ENCODE data around the gene CBX4. TPM values are rescaled to one million over a fixed set of nuclear protein-coding genes. Genes with fewer than 3 reads are reported as not detected.
A peak's percentile ranks its signal among the peaks of the same experiment; 100 is the strongest.

Gene CBX4
- total and polyA plus RNA-seq, 4 donors, result 16.2 to 46.8 (median 30.6) TPM

DNA sequence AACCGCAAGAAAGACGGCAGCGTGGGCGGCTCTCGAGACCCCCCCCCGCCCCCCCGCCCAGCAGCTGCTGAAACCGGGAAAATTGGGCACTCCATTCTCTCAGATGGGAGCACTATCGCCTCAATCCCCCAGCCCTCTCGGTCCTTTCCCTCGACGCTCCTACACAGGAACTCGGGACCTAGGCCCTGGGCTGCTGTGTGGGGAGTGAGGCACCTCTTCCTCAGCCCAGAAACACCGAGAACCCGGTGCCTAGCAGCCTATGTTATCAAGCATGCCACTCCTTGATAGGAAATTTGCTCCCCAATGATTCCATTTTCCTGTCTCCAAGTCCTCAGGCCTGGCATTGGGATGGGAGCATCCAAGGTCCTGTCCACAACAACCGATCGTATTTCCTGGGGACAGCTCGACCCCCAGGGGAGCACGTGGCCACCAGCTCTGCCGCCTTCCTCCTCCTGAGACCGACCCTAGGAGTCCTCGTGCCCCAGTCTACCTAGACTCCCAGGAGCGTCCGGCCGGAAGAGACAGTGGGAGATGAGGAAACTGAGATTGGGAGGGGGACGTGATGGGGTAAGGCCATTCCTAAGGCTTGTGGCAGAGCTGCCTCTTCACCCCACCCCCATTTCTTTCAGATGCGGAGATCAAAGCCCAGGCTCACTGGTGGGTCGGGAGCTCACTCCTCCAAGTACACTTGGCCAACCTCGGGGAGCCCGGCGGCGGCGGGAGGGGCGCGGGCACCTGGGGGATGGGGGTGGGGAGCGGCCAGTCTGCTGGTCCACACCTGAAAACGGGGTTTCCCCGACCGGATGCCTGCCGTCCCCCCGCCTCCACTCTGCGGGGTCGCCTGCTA lies 24.9 kb downstream of the CBX4 start:
- H3K9me3 ChIP-seq (ENCODE audit: control insufficient read depth, insufficient read depth, low read length), result no peaks in the 10 kb centered on the region
- no peaks in the 10 kb centered on the region for H3K36me3 ChIP-seq (ENCODE audit: control insufficient read depth, insufficient read depth, low read length)
- H3K4me1 ChIP-seq (ENCODE audit: control insufficient read depth, insufficient read depth, low read length), result peaks cover 50% of the 10 kb centered on the region
- 18% methylated on average over 25 of the region's 43 CpGs for WGBS (ENCODE audit: insufficient coverage)
- no peak overlapping the region for H3K4me3 ChIP-seq (ENCODE audit: low read depth, low read length)
- H3K27me3 ChIP-seq (ENCODE audit: control insufficient read depth, insufficient read depth, low read length), result peaks cover 64% of the 10 kb centered on the region
- no peak overlapping the region for H3K27ac ChIP-seq (ENCODE audit: low read depth, low read length)
- DNase-seq (ENCODE audit: low read depth in 4 of 6, low spot score in 6 of 6), result peak in 2 of 6 donors; percentile 51 to 60

DNA sequence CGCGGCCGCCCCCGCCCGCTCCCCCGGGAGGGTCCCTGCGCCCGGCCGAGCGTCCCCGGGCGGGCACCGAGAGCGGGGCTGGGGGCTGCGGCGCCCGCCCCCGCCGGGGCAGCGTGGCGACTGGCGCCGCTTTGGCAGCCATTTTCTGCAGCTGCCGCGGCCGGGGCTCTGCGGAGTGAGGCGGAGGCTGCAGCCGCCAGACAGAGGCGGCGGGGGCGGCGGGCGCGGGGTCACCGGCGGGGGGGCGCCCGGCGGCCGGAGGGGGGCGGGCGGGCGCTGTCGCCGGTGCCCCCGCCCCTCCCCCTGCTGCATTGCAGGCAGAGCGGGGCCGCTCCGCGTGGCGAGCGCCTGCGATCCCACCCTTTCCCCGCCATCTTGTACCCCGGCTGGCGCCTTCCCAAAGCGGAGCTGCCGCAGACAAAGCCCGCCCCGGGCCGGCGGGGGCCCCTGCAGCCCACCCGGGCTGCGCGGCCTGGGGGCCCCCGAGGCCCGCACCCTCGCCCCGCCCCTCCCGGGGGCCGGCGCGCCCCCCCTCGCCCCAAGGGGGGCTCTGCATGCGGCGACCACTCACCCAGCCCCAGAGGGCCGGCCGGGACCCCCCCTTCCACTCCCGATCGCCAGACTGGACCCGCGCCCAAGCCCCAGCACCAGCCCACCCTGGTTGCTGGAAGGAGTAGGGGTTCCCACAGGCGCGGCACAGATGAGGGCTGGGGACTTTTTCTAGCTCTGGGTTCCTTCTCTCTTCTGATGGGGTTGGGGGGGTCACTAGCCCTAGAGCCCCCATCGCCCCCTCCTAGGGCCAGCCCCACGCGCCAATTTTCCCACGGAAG lies 25.7 kb downstream of the CBX4 start:
- peaks cover 72% of the 10 kb centered on the region for H3K27me3 ChIP-seq (ENCODE audit: control insufficient read depth, insufficient read depth, low read length)
- no peaks in the 10 kb centered on the region for H3K36me3 ChIP-seq (ENCODE audit: control insufficient read depth, insufficient read depth, low read length)
- peaks cover 56% of the 10 kb centered on the region for H3K4me1 ChIP-seq (ENCODE audit: control insufficient read depth, insufficient read depth, low read length)
- DNase-seq (ENCODE audit: low read depth in 4 of 6, low spot score in 6 of 6), result peak in 2 of 6 donors; percentile 84 to 85
- under 1% methylated on average over 76 of the region's 89 CpGs for WGBS (ENCODE audit: insufficient coverage)
- H3K27ac ChIP-seq (ENCODE audit: low read depth, low read length), result no peak overlapping the region
- no peak overlapping the region for H3K4me3 ChIP-seq (ENCODE audit: low read depth, low read length)
- H3K9me3 ChIP-seq (ENCODE audit: control insufficient read depth, insufficient read depth, low read length), result no peaks in the 10 kb centered on the region

DNA sequence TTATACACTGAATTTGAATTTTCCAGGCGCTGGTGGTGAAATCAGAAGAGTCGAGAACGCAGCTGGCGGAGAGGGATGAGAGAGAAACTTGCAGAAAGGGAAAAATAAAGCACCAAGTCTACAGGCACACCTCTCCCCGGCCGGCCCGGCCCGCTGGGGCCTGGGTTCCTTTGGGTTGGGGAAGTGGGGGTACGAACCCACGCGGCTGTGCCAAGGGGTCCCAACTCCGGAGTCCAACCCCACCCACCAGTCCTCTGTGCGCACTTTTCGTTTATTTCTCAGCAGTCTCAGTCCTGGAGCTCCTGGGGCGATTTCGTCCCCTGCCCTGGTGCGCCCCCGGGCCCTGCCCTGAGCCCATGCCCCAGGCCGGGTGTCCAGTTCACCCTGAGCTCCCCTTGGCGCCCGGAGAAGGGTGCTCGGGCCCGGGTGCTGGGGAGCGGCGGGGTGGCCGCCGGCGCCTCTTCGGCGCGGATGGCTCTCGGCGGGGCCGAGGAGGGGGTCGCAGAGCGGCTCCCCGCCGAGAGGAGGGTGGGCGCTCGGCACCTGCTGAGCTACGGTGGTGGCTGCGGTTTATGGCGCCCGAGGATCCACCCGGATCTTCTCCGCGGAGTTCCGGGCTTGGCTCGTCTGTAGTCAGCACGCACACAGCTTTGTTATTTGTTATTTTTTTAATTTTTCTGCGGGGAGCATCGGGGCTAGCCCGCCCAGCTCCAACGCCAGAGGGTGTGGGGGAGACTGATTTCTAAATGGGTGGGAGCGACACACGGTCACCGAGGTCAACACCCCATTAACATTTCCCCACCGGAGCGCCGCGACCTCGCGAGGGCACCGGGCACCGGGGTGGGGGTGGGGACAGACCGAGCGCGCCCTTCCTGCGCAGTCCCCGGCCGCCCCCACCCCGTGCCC lies 26.6 kb downstream of the CBX4 start:
- H3K36me3 ChIP-seq (ENCODE audit: control insufficient read depth, insufficient read depth, low read length), result no peaks in the 10 kb centered on the region
- peaks cover 81% of the 10 kb centered on the region for H3K27me3 ChIP-seq (ENCODE audit: control insufficient read depth, insufficient read depth, low read length)
- WGBS (ENCODE audit: insufficient coverage), result 6% methylated on average over 39 of the region's 72 CpGs
- DNase-seq (ENCODE audit: low read depth in 4 of 6, low spot score in 6 of 6), result peak in 2 of 6 donors; percentile 61 to 80
- no peaks in the 10 kb centered on the region for H3K9me3 ChIP-seq (ENCODE audit: control insufficient read depth, insufficient read depth, low read length)
- H3K4me1 ChIP-seq (ENCODE audit: control insufficient read depth, insufficient read depth, low read length), result peaks cover 56% of the 10 kb centered on the region
- H3K27ac ChIP-seq (ENCODE audit: low read depth, low read length), result peak overlapping the region; percentile 22
- H3K4me3 ChIP-seq (ENCODE audit: low read depth, low read length), result peak overlapping the region; percentile 29

DNA sequence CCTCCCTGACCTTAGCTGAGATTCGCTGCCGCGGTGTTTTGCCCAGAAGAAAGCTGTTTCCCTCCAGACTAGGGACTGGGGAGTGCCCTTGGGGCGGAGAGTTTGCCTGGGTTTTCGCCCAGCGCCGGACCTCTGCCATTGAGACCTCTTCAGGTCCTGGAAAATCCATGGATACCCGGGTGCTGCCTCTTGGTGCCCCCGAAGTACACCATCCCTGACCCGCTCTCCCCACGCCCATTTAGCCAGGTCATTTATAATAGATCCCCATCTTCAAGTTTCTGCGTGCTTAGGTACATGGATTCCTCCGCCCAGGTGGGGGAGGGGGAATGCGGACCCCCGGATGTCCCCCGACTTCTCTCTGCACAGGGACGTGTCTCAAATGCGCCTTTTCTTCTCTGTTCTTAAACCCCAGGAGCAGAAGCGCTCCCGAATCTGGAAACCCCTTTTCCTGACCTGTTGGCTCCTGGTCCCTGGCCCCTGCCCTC lies 27.3 kb downstream of the CBX4 start:
- Histone ChIP-seq H3K4me3 (ENCODE audit: low read depth, low read length) (peak overlapping the region; percentile 18), H3K36me3 (ENCODE audit: control insufficient read depth, insufficient read depth, low read length) (no peaks in the 10 kb centered on the region), H3K27ac (ENCODE audit: low read depth, low read length) (peak overlapping the region; percentile 22), H3K4me1 (ENCODE audit: control insufficient read depth, insufficient read depth, low read length) (peaks cover 56% of the 10 kb centered on the region), H3K9me3 (ENCODE audit: control insufficient read depth, insufficient read depth, low read length) (no peaks in the 10 kb centered on the region), H3K27me3 (ENCODE audit: control insufficient read depth, insufficient read depth, low read length) (peaks cover 85% of the 10 kb centered on the region)
- 10% methylated on average over 13 of the region's 20 CpGs for WGBS (ENCODE audit: insufficient coverage)
- peak in 2 of 6 donors; percentile 58 to 67 for DNase-seq (ENCODE audit: low read depth in 4 of 6, low spot score in 6 of 6)

DNA sequence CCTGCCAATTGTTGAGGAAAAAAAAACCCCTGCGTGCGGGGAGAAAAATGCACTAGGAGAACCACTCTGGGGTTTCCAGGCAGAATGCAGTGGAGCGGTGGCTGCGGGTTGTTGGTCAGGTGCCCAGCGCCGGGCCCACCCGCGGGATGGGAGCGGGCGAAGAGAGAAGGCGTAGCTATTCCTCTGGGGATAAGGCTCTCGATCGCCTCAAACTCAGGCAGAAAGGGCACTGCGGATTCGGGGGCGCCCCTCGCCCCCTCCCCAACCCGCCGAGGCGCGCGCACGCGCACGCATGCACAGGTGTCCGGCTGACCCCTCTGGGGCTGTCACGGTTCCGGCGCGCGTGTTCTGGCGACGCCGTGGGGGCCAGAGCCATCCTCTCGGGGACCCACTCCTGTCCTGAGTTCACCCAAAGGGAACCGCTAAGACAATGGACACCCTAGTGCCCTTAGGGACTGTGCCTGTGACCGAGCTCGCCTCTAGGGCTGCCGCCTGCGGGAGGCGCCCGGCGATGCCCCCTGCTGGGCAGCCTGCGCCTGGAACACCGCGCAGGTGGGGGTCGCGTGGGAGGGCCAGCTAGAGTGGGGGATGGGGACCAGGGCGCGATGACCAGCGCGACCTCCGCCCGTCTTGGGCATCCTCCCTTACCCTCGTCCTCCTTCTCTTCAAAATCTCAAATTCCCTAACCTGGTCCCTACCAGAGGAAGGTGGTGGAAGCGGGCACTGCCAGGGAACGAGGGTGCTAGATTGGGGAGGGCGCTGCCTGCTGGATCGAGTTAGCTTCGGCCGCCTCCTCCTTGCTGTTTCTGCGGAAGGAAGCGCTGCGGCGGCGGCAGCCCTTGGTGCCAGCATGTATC lies 28.0 kb downstream of the CBX4 start:
- H3K27ac ChIP-seq (ENCODE audit: low read depth, low read length), result no peak overlapping the region
- no peaks in the 10 kb centered on the region for H3K9me3 ChIP-seq (ENCODE audit: control insufficient read depth, insufficient read depth, low read length)
- under 1% methylated on average over 54 of the region's 66 CpGs for WGBS (ENCODE audit: insufficient coverage)
- H3K27me3 ChIP-seq (ENCODE audit: control insufficient read depth, insufficient read depth, low read length), result peaks cover 85% of the 10 kb centered on the region
- DNase-seq (ENCODE audit: low read depth in 4 of 6, low spot score in 6 of 6), result peak in 2 of 6 donors; percentile 79 to 87
- no peaks in the 10 kb centered on the region for H3K36me3 ChIP-seq (ENCODE audit: control insufficient read depth, insufficient read depth, low read length)
- H3K4me1 ChIP-seq (ENCODE audit: control insufficient read depth, insufficient read depth, low read length), result peaks cover 56% of the 10 kb centered on the region
- H3K4me3 ChIP-seq (ENCODE audit: low read depth, low read length), result peak overlapping the region; percentile 18

DNA sequence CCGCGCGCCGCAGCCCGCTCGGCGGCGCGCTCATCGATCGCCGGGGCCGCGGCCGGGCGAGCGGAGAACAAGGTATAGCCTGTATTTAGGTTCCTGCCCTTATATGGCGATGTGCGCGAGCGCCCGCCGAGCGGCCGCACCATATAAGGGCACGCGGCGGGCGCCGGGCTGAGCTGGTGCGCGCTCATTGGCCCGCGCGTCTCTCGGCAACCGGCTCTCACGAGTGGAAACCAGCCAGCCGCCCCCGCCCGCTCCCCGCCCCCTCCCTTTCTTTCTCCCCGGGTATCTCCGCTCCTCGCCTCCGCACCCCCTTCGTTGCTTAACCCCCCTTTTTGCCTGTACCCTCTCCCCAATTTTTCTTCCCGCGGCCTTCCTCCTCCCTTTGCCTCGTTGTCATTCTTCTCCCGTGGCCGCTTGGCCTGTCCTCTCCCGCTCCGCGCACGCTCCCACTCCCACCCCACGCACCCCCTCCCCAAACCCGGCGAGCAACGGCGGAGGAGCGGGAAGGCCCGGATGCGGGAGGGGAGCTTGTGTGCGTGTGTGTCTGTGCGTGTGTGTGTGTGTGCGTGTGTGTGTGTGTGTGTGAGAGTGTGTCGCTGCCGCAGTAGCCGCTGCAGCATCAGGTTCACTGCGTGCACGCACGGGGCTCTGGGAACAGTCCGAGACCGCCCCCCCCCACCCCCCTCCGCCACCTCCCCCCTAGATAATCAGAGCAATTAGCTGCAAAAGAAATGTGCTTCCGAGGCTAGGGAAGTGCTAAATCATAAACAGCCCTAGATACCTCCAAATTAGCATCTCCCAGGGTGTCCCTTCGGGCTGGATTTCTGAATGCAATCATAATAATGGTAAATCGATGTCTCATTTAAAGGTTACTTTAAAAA lies 28.9 kb downstream of the CBX4 start:
- peak overlapping the region; percentile 48 for H3K4me3 ChIP-seq (ENCODE audit: low read depth, low read length)
- whole genome bisulfite sequencing (ENCODE audit: insufficient coverage), result under 1% methylated on average over 48 of the region's 79 CpGs
- H3K4me1 ChIP-seq (ENCODE audit: control insufficient read depth, insufficient read depth, low read length), result peaks cover 53% of the 10 kb centered on the region
- DNase-seq (ENCODE audit: low read depth in 4 of 6, low spot score in 6 of 6), result peak in 4 of 6 donors; percentile 79 to 97 (median 88)
- no peaks in the 10 kb centered on the region for H3K9me3 ChIP-seq (ENCODE audit: control insufficient read depth, insufficient read depth, low read length)
- H3K36me3 ChIP-seq (ENCODE audit: control insufficient read depth, insufficient read depth, low read length), result no peaks in the 10 kb centered on the region
- peaks cover 86% of the 10 kb centered on the region for H3K27me3 ChIP-seq (ENCODE audit: control insufficient read depth, insufficient read depth, low read length)
- peak overlapping the region; percentile 57 for H3K27ac ChIP-seq (ENCODE audit: low read depth, low read length)

DNA sequence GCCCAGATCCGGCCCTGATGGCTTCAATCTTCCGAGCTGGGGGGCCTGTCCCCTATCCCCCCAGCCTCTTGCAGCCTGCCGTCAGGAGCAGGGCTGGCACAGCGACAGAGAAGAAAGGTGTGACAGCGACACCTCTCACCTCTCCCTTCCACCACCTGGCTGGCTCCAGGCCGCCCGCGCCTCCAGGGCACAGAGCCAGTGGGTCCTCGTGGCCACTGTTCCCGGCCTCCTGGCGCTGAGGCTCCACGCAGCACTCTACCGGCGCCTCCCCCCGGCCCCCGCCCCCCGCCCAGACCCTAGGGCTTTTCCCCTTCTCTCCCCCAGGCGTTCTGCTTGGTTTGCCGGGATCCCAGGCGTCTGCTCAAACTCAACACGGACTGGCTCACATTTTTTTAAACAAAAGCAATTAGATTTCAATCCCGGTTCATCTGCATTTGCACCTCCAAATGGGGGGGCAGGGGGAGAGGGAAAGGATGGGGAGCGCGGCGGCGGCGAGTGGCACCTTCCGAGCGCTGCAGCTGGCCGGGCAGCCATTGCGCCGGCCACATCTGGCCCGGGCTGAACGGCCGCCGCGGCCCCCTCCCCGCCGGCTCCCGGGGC lies 29.6 kb downstream of the CBX4 start:
- Histone ChIP-seq H3K4me3 (ENCODE audit: low read depth, low read length) (peak overlapping the region; percentile 31), H3K4me1 (ENCODE audit: control insufficient read depth, insufficient read depth, low read length) (peaks cover 50% of the 10 kb centered on the region), H3K27ac (ENCODE audit: low read depth, low read length) (no peak overlapping the region), H3K9me3 (ENCODE audit: control insufficient read depth, insufficient read depth, low read length) (no peaks in the 10 kb centered on the region), H3K36me3 (ENCODE audit: control insufficient read depth, insufficient read depth, low read length) (no peaks in the 10 kb centered on the region), H3K27me3 (ENCODE audit: control insufficient read depth, insufficient read depth, low read length) (peaks cover 86% of the 10 kb centered on the region)
- 3% methylated on average over 28 of the region's 40 CpGs for WGBS (ENCODE audit: insufficient coverage)
- no peak for DNase-seq (ENCODE audit: low read depth in 4 of 6, low spot score in 6 of 6)
